Panc1 (cell line): Measurements from ENCODE around the gene SLC13A1. TPM values are rescaled to one million over a fixed set of nuclear protein-coding genes. Genes with fewer than 3 reads are reported as not detected.

Experiments used
- ATAC-seq: fragments of 200-7000 bp; cut with Tn5 transposase; 2 replicates; pipeline ENCODE4 v1.9.1; 2020; ENCODE audit warnings: mild to moderate bottlenecking, moderate library complexity
- BruUV-seq: library from RNA; stranded (reverse); fragments of 400-500 nt; replicated peaks from 2 replicates; lab custom pipeline; 2021; lab: Mats Ljungman, UMichigan
- CTCF ChIA-PET: fragments of 300-600 bp; sonication (Branson Sonifier 250); formaldehyde crosslinking; loops from one replicate; lab custom pipeline; 2022; ENCODE audit warnings: antibody characterized with exemption; lab: Charles Lee
- POLR2A ChIA-PET: fragments of 300-600 bp; sonication (Branson Sonifier 250); formaldehyde crosslinking; loops from one replicate; lab custom pipeline; 2022; ENCODE audit warnings: antibody characterized with exemption; lab: Charles Lee
- DNase-seq: peaks from one replicate; pipeline ENCODE4 v3.0.0-alpha.2; 2010; ENCODE audit warnings: low read depth, low spot score
- H3K27ac ChIP-seq: 2 replicates; pipeline ENCODE4 v1.5.1; 2011; ENCODE audit warnings: mild to moderate bottlenecking, low read length, inconsistent platforms
- H3K27me3 ChIP-seq: fragments of 200-500 bp; sonication (Bioruptor generic); 2 replicates; pipeline ENCODE4 v1.6.0; 2014; ENCODE audit warnings: low read length, inconsistent platforms; ENCODE audit not compliant: control insufficient read depth, insufficient read depth
- H3K36me3 ChIP-seq: fragments of 200-500 bp; sonication (Bioruptor generic); 2 replicates; pipeline ENCODE4 v1.5.1; 2014; ENCODE audit warnings: inconsistent platforms, mild to moderate bottlenecking, low read length, moderate library complexity; ENCODE audit not compliant: control insufficient read depth, insufficient read depth
- H3K4me1 ChIP-seq: 2 replicates; pipeline ENCODE4 v1.5.1; 2011; ENCODE audit warnings: inconsistent platforms, mild to moderate bottlenecking, low read length, moderate library complexity; ENCODE audit not compliant: control insufficient read depth, insufficient read depth
- H3K4me3 ChIP-seq, 2 experiments: 2 replicates each; pipeline ENCODE4 v1.5.1; 2011 to 2012; ENCODE audit warnings: low read depth in 2 of 2, low read length in 2 of 2, mild to moderate bottlenecking in 2 of 2, inconsistent platforms in 1 of 2, moderate library complexity in 1 of 2
- H3K9me3 ChIP-seq: fragments of 200-500 bp; sonication (Bioruptor generic); 2 replicates; pipeline ENCODE4 v1.5.1; 2014; ENCODE audit warnings: low read depth, mild to moderate bottlenecking, inconsistent platforms, low read length, moderate library complexity; ENCODE audit not compliant: control insufficient read depth, insufficient read depth
- POLR2AphosphoS5 ChIP-seq: IDR thresholded peaks from 2 replicates; pipeline ENCODE4 v1.6.1; 2012; ENCODE audit warnings: mild to moderate bottlenecking, low read depth, low read length, moderate library complexity
- SIN3A ChIP-seq: IDR thresholded peaks from 2 replicates; pipeline ENCODE4 v1.6.1; 2012; ENCODE audit warnings: low read depth, mild to moderate bottlenecking, low read length, moderate library complexity, borderline replicate concordance; ENCODE audit not compliant: insufficient read depth
- TCF7L2 ChIP-seq: IDR thresholded peaks from 2 replicates; pipeline ENCODE4 v1.6.1; 2011; ENCODE audit warnings: mild to moderate bottlenecking, low read depth, low read length, inconsistent platforms
- in situ Hi-C: cut with HindIII; loops from 2 replicates; pipeline ENCODE4 v1.10.0; 2016; ENCODE audit warnings: low sequenced_read_pairs, low pct_unique_long_range_greater_than_20kb
- intact Hi-C: fragments of 100-400 bp; cut with micrococcal nuclease; formaldehyde crosslinking; loops from one replicate; pipeline ENCODE4 v1.10.0; 2022; ENCODE audit not compliant: unreplicated experiment
- total RNA-seq: library from RNA; stranded (reverse); gene quantifications from one replicate; pipeline ENCODE4 v1.2.1, GENCODE V29; 2021; ENCODE audit not compliant: unreplicated experiment
- TF ChIP-seq, protein P1 (sequence below), 2 experiments: IDR thresholded peaks; 2 replicates each; pipeline ENCODE4 v1.6.1; 2011 to 2012; ENCODE audit warnings: low read depth in 2 of 2, control low read depth in 1 of 2, low read length in 1 of 2, mild to moderate bottlenecking in 1 of 2, moderate library complexity in 1 of 2; ENCODE audit not compliant: insufficient read depth in 1 of 2
- TF ChIP-seq, protein P2 (sequence below): fragments of 450-650 bp; IDR thresholded peaks from 2 replicates; pipeline ENCODE4 v1.5.1; 2017; ENCODE audit warnings: mild to moderate bottlenecking

The SLC13A1 gene
- total RNA-seq, 1 experiment from 2014 or later = not detected

DNA sequence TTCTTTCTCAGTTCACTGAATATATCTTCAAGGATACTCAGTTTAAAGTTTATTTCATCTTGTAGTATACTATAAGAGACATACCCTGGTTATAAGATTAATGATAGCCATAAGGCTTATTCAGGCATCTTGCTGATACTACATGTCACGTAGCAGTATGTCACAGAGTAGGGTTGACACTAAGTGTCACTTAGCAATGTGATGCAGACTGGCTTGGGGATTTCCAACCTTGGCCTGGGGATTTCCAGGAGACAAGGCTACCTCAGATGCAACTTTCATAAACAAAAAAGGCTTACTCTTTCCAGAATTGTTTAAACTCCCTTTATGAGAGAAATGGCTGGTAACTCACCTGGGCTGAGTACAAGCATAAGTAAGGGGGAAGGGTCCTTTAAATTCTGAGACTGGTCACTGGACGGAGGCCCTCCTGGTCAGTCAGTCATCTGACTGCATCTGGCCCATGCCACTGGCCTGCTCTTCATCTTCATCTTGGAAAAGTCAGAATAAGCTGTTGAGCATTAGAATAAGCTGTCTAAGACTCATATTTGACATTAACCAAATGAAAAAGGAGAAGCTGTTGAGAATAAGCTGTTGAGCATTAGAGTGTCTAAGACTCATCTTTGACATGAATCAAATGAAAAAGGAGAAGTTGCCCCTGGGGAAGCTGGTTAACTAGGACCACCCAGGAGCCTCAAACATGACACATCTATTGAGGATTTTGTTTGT is 9.5 kb downstream of the SLC13A1 start:
- ChIA-PET POLR2A (no interaction called here), CTCF (no interaction called here)
- no peak overlapping the region for H3K27ac ChIP-seq
- no peaks in the 10 kb centered on the region for H3K9me3 ChIP-seq
- BruUV-seq = no TSS peak
- H3K4me3 ChIP-seq = no peak overlapping the region
- no peaks in the 10 kb centered on the region for H3K36me3 ChIP-seq
- no peaks in the 10 kb centered on the region for H3K4me1 ChIP-seq
- TF ChIP-seq SIN3A (no peak), POLR2AphosphoS5 (no peak), TCF7L2 (no peak)
- TF ChIP-seq, protein P1, sequence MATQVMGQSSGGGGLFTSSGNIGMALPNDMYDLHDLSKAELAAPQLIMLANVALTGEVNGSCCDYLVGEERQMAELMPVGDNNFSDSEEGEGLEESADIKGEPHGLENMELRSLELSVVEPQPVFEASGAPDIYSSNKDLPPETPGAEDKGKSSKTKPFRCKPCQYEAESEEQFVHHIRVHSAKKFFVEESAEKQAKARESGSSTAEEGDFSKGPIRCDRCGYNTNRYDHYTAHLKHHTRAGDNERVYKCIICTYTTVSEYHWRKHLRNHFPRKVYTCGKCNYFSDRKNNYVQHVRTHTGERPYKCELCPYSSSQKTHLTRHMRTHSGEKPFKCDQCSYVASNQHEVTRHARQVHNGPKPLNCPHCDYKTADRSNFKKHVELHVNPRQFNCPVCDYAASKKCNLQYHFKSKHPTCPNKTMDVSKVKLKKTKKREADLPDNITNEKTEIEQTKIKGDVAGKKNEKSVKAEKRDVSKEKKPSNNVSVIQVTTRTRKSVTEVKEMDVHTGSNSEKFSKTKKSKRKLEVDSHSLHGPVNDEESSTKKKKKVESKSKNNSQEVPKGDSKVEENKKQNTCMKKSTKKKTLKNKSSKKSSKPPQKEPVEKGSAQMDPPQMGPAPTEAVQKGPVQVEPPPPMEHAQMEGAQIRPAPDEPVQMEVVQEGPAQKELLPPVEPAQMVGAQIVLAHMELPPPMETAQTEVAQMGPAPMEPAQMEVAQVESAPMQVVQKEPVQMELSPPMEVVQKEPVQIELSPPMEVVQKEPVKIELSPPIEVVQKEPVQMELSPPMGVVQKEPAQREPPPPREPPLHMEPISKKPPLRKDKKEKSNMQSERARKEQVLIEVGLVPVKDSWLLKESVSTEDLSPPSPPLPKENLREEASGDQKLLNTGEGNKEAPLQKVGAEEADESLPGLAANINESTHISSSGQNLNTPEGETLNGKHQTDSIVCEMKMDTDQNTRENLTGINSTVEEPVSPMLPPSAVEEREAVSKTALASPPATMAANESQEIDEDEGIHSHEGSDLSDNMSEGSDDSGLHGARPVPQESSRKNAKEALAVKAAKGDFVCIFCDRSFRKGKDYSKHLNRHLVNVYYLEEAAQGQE (IDR thresholded peaks at IDR 0.05; ENCODE audit: insufficient read depth in 1 of 2, low read depth in 2 of 2, low read length in 1 of 2) = no peak
- TF ChIP-seq, protein P2, sequence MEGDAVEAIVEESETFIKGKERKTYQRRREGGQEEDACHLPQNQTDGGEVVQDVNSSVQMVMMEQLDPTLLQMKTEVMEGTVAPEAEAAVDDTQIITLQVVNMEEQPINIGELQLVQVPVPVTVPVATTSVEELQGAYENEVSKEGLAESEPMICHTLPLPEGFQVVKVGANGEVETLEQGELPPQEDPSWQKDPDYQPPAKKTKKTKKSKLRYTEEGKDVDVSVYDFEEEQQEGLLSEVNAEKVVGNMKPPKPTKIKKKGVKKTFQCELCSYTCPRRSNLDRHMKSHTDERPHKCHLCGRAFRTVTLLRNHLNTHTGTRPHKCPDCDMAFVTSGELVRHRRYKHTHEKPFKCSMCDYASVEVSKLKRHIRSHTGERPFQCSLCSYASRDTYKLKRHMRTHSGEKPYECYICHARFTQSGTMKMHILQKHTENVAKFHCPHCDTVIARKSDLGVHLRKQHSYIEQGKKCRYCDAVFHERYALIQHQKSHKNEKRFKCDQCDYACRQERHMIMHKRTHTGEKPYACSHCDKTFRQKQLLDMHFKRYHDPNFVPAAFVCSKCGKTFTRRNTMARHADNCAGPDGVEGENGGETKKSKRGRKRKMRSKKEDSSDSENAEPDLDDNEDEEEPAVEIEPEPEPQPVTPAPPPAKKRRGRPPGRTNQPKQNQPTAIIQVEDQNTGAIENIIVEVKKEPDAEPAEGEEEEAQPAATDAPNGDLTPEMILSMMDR = no peak
- ATAC-seq = no peak
- in situ Hi-C loops = no loop called here
- no peak for DNase-seq
- no peaks in the 10 kb centered on the region for H3K27me3 ChIP-seq
- intact Hi-C loops = no loop called here

DNA sequence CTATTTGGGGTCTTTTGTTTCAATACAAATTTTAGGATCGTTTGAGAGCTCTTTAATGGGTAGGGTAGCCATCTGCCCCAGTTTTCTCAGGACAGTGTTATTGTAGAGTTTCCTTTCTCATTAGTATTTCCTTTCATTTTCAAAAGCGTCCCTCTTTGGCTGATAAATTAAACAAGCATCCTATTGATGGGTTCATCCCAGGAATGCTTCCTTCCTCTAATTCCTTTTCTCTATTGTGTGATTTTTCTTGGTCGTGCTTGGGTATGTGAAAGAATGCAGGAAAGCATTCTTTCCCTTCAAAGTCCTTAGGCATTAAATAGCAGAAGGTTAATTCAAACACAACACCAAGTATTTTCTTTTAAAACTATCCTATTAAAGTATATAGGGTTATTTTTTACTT is 14.0 kb downstream of the SLC13A1 start:
- H3K4me1 ChIP-seq = no peaks in the 10 kb centered on the region
- ChIA-PET CTCF (no interaction called here), POLR2A (no interaction called here)
- intact Hi-C loops = no loop called here
- ATAC-seq = no peak
- BruUV-seq = no TSS peak
- no peaks in the 10 kb centered on the region for H3K27me3 ChIP-seq
- DNase-seq = no peak
- in situ Hi-C loops = no loop called here
- H3K4me3 ChIP-seq = no peak overlapping the region
- no peaks in the 10 kb centered on the region for H3K36me3 ChIP-seq
- H3K27ac ChIP-seq = no peak overlapping the region
- TF ChIP-seq, protein P2 = no peak
- TF ChIP-seq, protein P1 (IDR thresholded peaks at IDR 0.05; ENCODE audit: insufficient read depth in 1 of 2, low read depth in 2 of 2, low read length in 1 of 2) = no peak
- TF ChIP-seq SIN3A = no peak
- no peak for TF ChIP-seq POLR2AphosphoS5
- TF ChIP-seq TCF7L2 = no peak
- H3K9me3 ChIP-seq = no peaks in the 10 kb centered on the region
